ENCODE data around the gene DOCK1. TPM values are rescaled to one million over a fixed set of nuclear protein-coding genes. Genes with fewer than 3 reads are reported as not detected.

The DOCK1 gene
- total RNA-seq, 1 donor, result 99.7 TPM

GRCh38 chr10:127344346-127344745 is 439.1 kb downstream of the DOCK1 start:
- no peak for TF ChIP-seq CTCF (IDR thresholded peaks at IDR 0.05; ENCODE audit: insufficient read depth, low read depth, low read length)
- H3K4me3 ChIP-seq (ENCODE audit: low read depth, low read length), result no peak overlapping the region
- peak; percentile 5 for DNase-seq (ENCODE audit: low read depth)

GRCh38 chr10:127345231-127345965 is 440.2 kb downstream of the DOCK1 start:
- no peak overlapping the region for H3K4me3 ChIP-seq (ENCODE audit: low read depth, low read length)
- no peak for DNase-seq (ENCODE audit: low read depth)
- TF ChIP-seq CTCF (IDR thresholded peaks at IDR 0.05; ENCODE audit: insufficient read depth, low read depth, low read length), result no peak

- TF ChIP-seq CTCF (IDR thresholded peaks at IDR 0.05; ENCODE audit: insufficient read depth, low read depth, low read length), result no peak
Observed at GRCh38 chr10:127346604-127347003, 441.4 kb downstream of the DOCK1 start.

GRCh38 chr10:127347202-127347959 is 442.2 kb downstream of the DOCK1 start:
- H3K4me3 ChIP-seq (ENCODE audit: low read depth, low read length), result no peak overlapping the region
- DNase-seq (ENCODE audit: low read depth), result no peak
- no peak for TF ChIP-seq CTCF (IDR thresholded peaks at IDR 0.05; ENCODE audit: insufficient read depth, low read depth, low read length)

More at GRCh38 chr10:127346604-127347003, 441.4 kb downstream of the DOCK1 start:
- no peak for DNase-seq (ENCODE audit: low read depth)
- H3K4me3 ChIP-seq (ENCODE audit: low read depth, low read length), result no peak overlapping the region

GRCh38 chr10:127349737-127350136 is 444.5 kb downstream of the DOCK1 start:
- DNase-seq (ENCODE audit: low read depth), result peak; percentile 6
- no peak overlapping the region for H3K4me3 ChIP-seq (ENCODE audit: low read depth, low read length)
- no peak for TF ChIP-seq CTCF (IDR thresholded peaks at IDR 0.05; ENCODE audit: insufficient read depth, low read depth, low read length)

- no peak overlapping the region for H3K4me3 ChIP-seq (ENCODE audit: low read depth, low read length)
- TF ChIP-seq CTCF (IDR thresholded peaks at IDR 0.05; ENCODE audit: insufficient read depth, low read depth, low read length), result no peak
- no peak for DNase-seq (ENCODE audit: low read depth)
Observed at GRCh38 chr10:127351542-127351941, 446.3 kb downstream of the DOCK1 start.

Measured in fibroblast of villous mesenchyme (primary cell).